Trophoblast cell (in vitro differentiated cells and primary cell): ENCODE data around the gene RHBDL1.
A peak's percentile ranks its signal among the peaks of the same experiment; 100 is the strongest.

Source experiments
- DNase-seq, 2 donors: peaks; one replicate each; pipeline ENCODE4 v3.0.0-alpha.2; 2016
- H2AFZ ChIP-seq: 2 replicates; pipeline ENCODE4 v1.6.1; 2013; ENCODE audit warnings: low read length, moderate library complexity, mild to moderate bottlenecking; ENCODE audit not compliant: insufficient read depth, poor library complexity
- H2AK5ac ChIP-seq: 2 replicates; pipeline ENCODE4 v1.6.1; 2013; ENCODE audit warnings: mild to moderate bottlenecking, low read length
- H2BK120ac ChIP-seq: 2 replicates; pipeline ENCODE4 v1.6.1; 2013; ENCODE audit warnings: low read length, mild to moderate bottlenecking, moderate library complexity; ENCODE audit not compliant: insufficient read depth, poor library complexity
- H2BK12ac ChIP-seq: 2 replicates; pipeline ENCODE4 v1.6.1; 2013; ENCODE audit warnings: mild to moderate bottlenecking, low read length, moderate library complexity
- H2BK5ac ChIP-seq: 2 replicates; pipeline ENCODE4 v1.6.1; 2013; ENCODE audit warnings: low read length, low read depth, moderate library complexity, mild to moderate bottlenecking; ENCODE audit not compliant: poor library complexity
- H3K14ac ChIP-seq: 2 replicates; pipeline ENCODE4 v1.6.1; 2013; ENCODE audit warnings: mild to moderate bottlenecking, low read length
- H3K18ac ChIP-seq: 2 replicates; pipeline ENCODE4 v1.6.1; 2013; ENCODE audit warnings: mild to moderate bottlenecking, low read length
- H3K23ac ChIP-seq: 2 replicates; pipeline ENCODE4 v1.6.1; 2013; ENCODE audit warnings: low read length
- H3K27ac ChIP-seq: 2 replicates; pipeline ENCODE4 v1.5.1; 2013; ENCODE audit warnings: low read depth, mild to moderate bottlenecking, inconsistent platforms, low read length, moderate library complexity
- H3K27me3 ChIP-seq: 2 replicates; pipeline ENCODE4 v1.6.1; 2013; ENCODE audit warnings: inconsistent platforms, mild to moderate bottlenecking, low read length, moderate library complexity; ENCODE audit not compliant: insufficient read depth
- H3K36me3 ChIP-seq, 2 experiments: 1 replicate in 1 of 2; 2 replicates in 1 of 2; pipeline ENCODE4 v1.6.1; 2013; ENCODE audit warnings: low read length in 2 of 2, mild to moderate bottlenecking in 2 of 2, moderate library complexity in 1 of 2; ENCODE audit not compliant: insufficient read depth in 2 of 2, control insufficient read depth in 1 of 2
- H3K4ac ChIP-seq: 2 replicates; pipeline ENCODE4 v1.6.1; 2013; ENCODE audit warnings: low read depth, mild to moderate bottlenecking, low read length, moderate library complexity
- H3K4me1 ChIP-seq, 2 experiments: 1 replicate in 1 of 2; 2 replicates in 1 of 2; pipeline ENCODE4 v1.6.1; 2013; ENCODE audit warnings: low read length in 2 of 2, mild to moderate bottlenecking in 2 of 2, moderate library complexity in 1 of 2; ENCODE audit not compliant: insufficient read depth in 2 of 2, control insufficient read depth in 1 of 2
- H3K4me2 ChIP-seq: 2 replicates; pipeline ENCODE4 v1.6.1; 2013; ENCODE audit warnings: inconsistent platforms, mild to moderate bottlenecking, low read length, moderate library complexity
- H3K4me3 ChIP-seq: 2 replicates; pipeline ENCODE4 v1.5.1; 2013; ENCODE audit warnings: mild to moderate bottlenecking, low read depth, low read length, inconsistent platforms
- H3K79me1 ChIP-seq: one replicate; pipeline ENCODE4 v1.6.1; 2013; ENCODE audit warnings: low read length
- H3K79me2 ChIP-seq: 2 replicates; pipeline ENCODE4 v1.6.1; 2013; ENCODE audit warnings: low read length, mild to moderate bottlenecking; ENCODE audit not compliant: control insufficient read depth, insufficient read depth, poor library complexity
- H3K9ac ChIP-seq: 2 replicates; pipeline ENCODE4 v1.6.1; 2013; ENCODE audit warnings: mild to moderate bottlenecking, low read length
- H3K9me3 ChIP-seq: 2 replicates; pipeline ENCODE4 v1.6.1; 2013; ENCODE audit warnings: low read depth, mild to moderate bottlenecking, control low read depth, inconsistent platforms, low read length; ENCODE audit not compliant: insufficient read depth
- H4K12ac ChIP-seq: 2 replicates; pipeline ENCODE4 v1.6.1; 2013; ENCODE audit warnings: low read depth, mild to moderate bottlenecking, low read length, moderate library complexity
- H4K8ac ChIP-seq: 2 replicates; pipeline ENCODE4 v1.6.1; 2013; ENCODE audit warnings: low read depth, mild to moderate bottlenecking, low read length, moderate library complexity
- H4K91ac ChIP-seq: one replicate; pipeline ENCODE4 v1.6.1; 2013; ENCODE audit warnings: low read depth, mild to moderate bottlenecking, low read length, moderate library complexity
- WGBS: extraction: QIAGEN DNeasy Blood & Tissue Kit; methylation state at CpG from one replicate; pipeline ENCODE4 v1.1.7; 2013; ENCODE audit warnings: missing lambda C conversion rate; ENCODE audit not compliant: insufficient read length, insufficient coverage; ENCODE audit errors: extremely low coverage; 5-methylcytosine and 5-hydroxymethylcytosine counted together

Gene RHBDL1

DNA sequence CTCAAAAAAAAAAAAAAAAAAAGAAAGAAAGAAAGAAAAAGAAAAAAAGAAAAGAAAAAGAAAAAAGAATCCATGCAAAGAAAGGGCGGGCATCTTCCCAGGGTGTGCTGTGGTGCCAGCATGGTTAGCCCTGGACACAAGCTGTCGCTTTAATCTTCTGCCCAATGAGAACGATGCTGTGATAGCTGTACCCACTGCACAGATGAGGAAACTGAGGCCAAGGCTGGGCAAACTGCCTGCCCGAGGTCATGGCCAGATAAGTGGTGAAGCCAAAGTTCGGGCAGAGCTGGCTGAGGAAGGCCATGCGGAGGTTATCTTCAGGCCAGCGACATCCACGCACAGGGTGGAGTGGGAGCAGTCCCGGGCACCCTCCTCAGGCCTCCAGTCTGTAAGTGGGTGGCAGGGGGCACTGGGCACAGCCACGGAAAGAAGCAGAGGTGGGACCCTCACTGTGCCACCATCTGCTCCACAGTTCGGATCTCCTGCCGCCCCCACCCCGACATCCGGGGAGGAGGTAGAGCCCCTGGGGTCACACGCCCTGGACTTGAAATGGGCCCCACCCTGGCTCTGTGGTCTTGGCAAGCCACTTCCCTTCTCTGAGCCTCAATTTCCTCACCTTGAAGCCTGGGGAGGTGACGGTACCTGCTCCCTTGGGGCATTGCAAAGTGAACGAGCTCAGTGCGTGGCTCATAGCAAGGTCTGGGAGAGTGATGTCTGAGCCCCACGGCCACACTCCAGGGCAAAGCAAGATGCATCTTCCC, 23.6 kb downstream of the RHBDL1 start:
- Histone ChIP-seq H2BK120ac (no peak overlapping the region), H3K4me1 (peaks cover 3 to 7% of the 10 kb centered on the region in 2 experiments), H2BK12ac (no peak overlapping the region), H3K27ac (no peak overlapping the region), H3K27me3 (peaks cover 48% of the 10 kb centered on the region), H2AK5ac (no peak overlapping the region), H3K9ac (no peak overlapping the region), H3K4me3 (no peak overlapping the region), H2AFZ (no peak overlapping the region), H3K14ac (no peak overlapping the region), H3K23ac (no peak overlapping the region), H4K12ac (no peak overlapping the region), H3K18ac (no peak overlapping the region), H3K79me1 (no peaks in the 10 kb centered on the region), H4K8ac (no peak overlapping the region), H3K4ac (no peak overlapping the region), H3K36me3 (no peaks in the 10 kb centered on the region), H4K91ac (no peak overlapping the region), H3K79me2 (no peaks in the 10 kb centered on the region), H3K9me3 (peaks cover 11% of the 10 kb centered on the region), H2BK5ac (no peak overlapping the region), H3K4me2 (no peak overlapping the region)
- no CpG with 5 or more reads among the region's 19 CpGs for WGBS
- no peak for DNase-seq

DNA sequence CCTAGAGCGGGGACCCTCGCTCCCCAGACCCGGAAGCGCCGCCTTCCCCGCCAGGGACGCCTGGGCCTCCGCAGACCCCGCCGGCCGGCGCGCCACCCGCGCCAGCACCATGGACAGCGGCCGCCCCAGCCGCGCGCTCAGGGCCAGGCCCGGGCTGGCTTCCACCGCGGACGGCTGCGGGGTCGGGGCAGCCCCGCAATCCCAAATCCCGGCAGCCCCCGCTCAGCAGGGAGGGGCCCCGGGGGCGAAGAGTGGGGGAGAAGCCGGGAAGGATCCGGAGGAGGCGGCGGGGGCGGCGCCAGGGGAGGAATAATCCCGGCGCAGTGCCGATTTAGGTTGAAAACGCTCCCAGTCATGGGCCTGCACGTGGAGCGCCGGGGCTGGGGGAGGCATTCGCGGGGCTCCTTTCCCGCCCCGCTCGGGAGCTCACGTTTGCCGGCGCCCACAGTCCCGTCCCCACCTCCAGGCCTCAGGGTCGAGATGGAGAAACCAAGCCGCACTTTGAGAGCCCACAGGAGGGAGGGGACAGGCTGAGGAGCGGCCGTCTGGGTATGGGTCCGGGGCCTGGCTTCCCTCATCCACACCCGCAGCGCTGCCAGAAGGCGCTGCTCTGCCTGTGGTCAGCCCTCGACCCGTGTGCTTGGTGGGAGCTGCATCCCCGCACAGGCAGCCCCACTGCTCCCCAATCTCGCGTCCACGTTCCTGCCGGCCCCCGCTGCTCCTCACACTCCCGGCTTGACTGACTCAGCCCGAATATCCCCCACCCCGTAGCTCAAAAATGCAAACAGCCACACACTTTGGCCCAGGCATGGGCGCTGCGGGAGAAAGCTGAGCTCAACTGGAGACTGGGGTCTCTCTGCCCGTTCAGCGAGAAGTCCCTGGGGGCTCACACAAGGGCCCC, 25.5 kb downstream of the RHBDL1 start:
- WGBS: no CpG with 5 or more reads among the region's 76 CpGs
- Histone ChIP-seq H3K4ac (no peak overlapping the region), H4K91ac (no peak overlapping the region), H3K23ac (no peak overlapping the region), H2BK120ac (no peak overlapping the region), H3K4me1 (peaks cover 0 to 2% of the 10 kb centered on the region in 2 experiments), H3K9me3 (peaks cover 2% of the 10 kb centered on the region), H3K4me3 (no peak overlapping the region), H3K14ac (no peak overlapping the region), H3K27me3 (peaks cover 43% of the 10 kb centered on the region), H2BK12ac (no peak overlapping the region), H2BK5ac (no peak overlapping the region), H4K8ac (no peak overlapping the region), H3K4me2 (no peak overlapping the region), H3K36me3 (no peaks in the 10 kb centered on the region), H3K79me2 (no peaks in the 10 kb centered on the region), H3K27ac (no peak overlapping the region), H2AFZ (no peak overlapping the region), H3K18ac (no peak overlapping the region), H2AK5ac (no peak overlapping the region), H3K79me1 (no peaks in the 10 kb centered on the region), H3K9ac (no peak overlapping the region), H4K12ac (no peak overlapping the region)
- peak in 1 of 2 donors; percentile 58 for DNase-seq

DNA sequence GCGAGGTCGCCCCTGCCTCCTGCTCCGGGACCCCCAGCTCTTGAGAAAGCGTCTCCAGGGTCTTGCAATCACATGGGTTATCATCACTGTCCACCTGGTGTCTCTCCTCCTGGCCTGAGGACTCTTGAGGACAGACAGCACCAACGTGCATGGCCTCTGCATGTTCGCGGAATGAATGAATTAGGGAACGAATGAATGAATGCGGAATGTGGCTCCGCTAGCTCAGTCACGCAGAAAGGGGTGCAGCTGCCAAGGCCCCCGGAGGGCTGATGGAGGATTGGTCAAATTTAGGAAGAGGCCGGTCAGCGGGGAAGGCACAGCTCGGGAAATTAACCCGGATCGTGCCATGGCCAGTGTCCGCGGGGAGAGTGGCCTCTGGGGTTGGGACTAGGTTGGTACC, 26.9 kb downstream of the RHBDL1 start:
- Histone ChIP-seq H3K36me3 (no peaks in the 10 kb centered on the region), H3K9me3 (peaks cover 8% of the 10 kb centered on the region)
- no CpG with 5 or more reads among the region's 19 CpGs for WGBS

DNA sequence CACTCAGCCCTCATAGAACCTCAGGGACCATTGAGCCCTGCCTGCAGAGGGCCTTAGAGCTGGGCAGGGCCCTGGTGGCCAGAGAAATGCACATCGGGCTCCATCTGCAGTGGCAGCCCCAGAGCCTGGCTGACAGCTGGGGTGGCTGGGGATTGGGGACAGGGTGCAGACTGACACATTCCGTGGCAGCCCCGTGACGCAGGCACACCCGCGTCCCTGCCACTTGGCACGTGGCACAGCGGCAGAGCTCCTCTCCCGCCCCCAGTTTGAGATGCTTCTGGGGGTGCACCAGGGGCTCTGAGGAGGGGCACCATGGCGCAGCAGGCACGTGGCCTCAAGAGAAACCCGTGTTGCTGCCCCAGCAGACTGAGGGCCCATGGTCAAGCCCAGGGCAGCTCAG, 27.9 kb downstream of the RHBDL1 start:
- Histone ChIP-seq H3K4ac (no peak overlapping the region), H3K27me3 (peaks cover 53% of the 10 kb centered on the region), H3K36me3 (no peaks in the 10 kb centered on the region), H3K79me2 (no peaks in the 10 kb centered on the region), H3K4me1 (peaks cover 0 to 2% of the 10 kb centered on the region in 2 experiments), H3K79me1 (no peaks in the 10 kb centered on the region), H2AFZ (no peak overlapping the region), H2BK120ac (no peak overlapping the region), H3K4me2 (no peak overlapping the region), H4K91ac (no peak overlapping the region), H4K12ac (no peak overlapping the region), H3K27ac (no peak overlapping the region), H3K4me3 (no peak overlapping the region), H3K9ac (no peak overlapping the region), H2BK5ac (no peak overlapping the region), H2BK12ac (no peak overlapping the region), H3K14ac (no peak overlapping the region), H3K9me3 (peaks cover 7% of the 10 kb centered on the region), H4K8ac (no peak overlapping the region), H3K18ac (no peak overlapping the region), H2AK5ac (no peak overlapping the region), H3K23ac (no peak overlapping the region)
- no CpG with 5 or more reads among the region's 12 CpGs for WGBS
- no peak for DNase-seq

More for the DNA sequence above, 26.9 kb downstream of the RHBDL1 start:
- Histone ChIP-seq H3K4me3 (no peak overlapping the region), H2AFZ (no peak overlapping the region), H3K23ac (no peak overlapping the region), H3K4me1 (peaks cover 0 to 2% of the 10 kb centered on the region in 2 experiments), H3K9ac (no peak overlapping the region), H3K27me3 (peaks cover 51% of the 10 kb centered on the region), H2BK120ac (no peak overlapping the region), H4K12ac (no peak overlapping the region), H3K27ac (no peak overlapping the region), H3K14ac (no peak overlapping the region), H3K4me2 (no peak overlapping the region), H2AK5ac (no peak overlapping the region), H4K8ac (no peak overlapping the region), H4K91ac (no peak overlapping the region), H3K4ac (no peak overlapping the region), H3K79me1 (no peaks in the 10 kb centered on the region), H2BK12ac (no peak overlapping the region), H3K79me2 (no peaks in the 10 kb centered on the region), H2BK5ac (no peak overlapping the region), H3K18ac (no peak overlapping the region)
- no peak for DNase-seq
